KMS-11 (cell line): Measurements from ENCODE around the gene KIAA0319L.

Experiments used
- H2AFZ ChIP-seq: fragments of 200-600 bp; sonication (generic); 2 replicates; pipeline ENCODE4 v1.6.1; 2016; ENCODE audit warnings: antibody characterized with exemption, mixed run types, low read depth
- H3K27ac ChIP-seq: fragments of 200-600 bp; sonication (generic); 2 replicates; pipeline ENCODE4 v1.6.1; 2016; ENCODE audit warnings: mild to moderate bottlenecking, mixed run types
- H3K27me3 ChIP-seq: fragments of 200-600 bp; sonication (generic); 2 replicates; pipeline ENCODE4 v1.6.1; 2017; ENCODE audit warnings: mild to moderate bottlenecking, low read depth, mixed run types, moderate library complexity; ENCODE audit not compliant: insufficient read depth
- H3K36me3 ChIP-seq: fragments of 200-600 bp; sonication (generic); 2 replicates; pipeline ENCODE4 v1.6.1; 2017; ENCODE audit warnings: mild to moderate bottlenecking, mixed run types; ENCODE audit not compliant: insufficient read depth
- H3K4me1 ChIP-seq: fragments of 200-600 bp; sonication (generic); 2 replicates; pipeline ENCODE4 v1.6.1; 2016; ENCODE audit warnings: mild to moderate bottlenecking, low read depth, mixed run types; ENCODE audit not compliant: poor library complexity, severe bottlenecking
- H3K4me2 ChIP-seq: fragments of 200-600 bp; sonication (generic); 2 replicates; pipeline ENCODE4 v1.7.0; 2016; ENCODE audit warnings: mild to moderate bottlenecking, mixed run types
- H3K4me3 ChIP-seq: fragments of 200-600 bp; sonication (generic); IDR thresholded peaks from 2 replicates; pipeline ENCODE4 v1.6.1; 2017; ENCODE audit warnings: low read depth, low read length, mixed read lengths; ENCODE audit not compliant: insufficient read depth
- H3K79me2 ChIP-seq: fragments of 200-600 bp; sonication (generic); 2 replicates; pipeline ENCODE4 v1.6.1; 2016; ENCODE audit warnings: low read depth, mixed run types; ENCODE audit not compliant: insufficient read depth
- H3K9ac ChIP-seq: fragments of 200-600 bp; sonication (generic); 2 replicates; pipeline ENCODE4 v1.6.1; 2016; ENCODE audit warnings: mild to moderate bottlenecking, mixed run types
- H4K20me1 ChIP-seq: fragments of 200-600 bp; sonication (generic); 2 replicates; pipeline ENCODE4 v1.6.1; 2016; ENCODE audit warnings: mild to moderate bottlenecking, mixed run types; ENCODE audit not compliant: insufficient read depth
- TF ChIP-seq, protein P1 (sequence below): fragments of 200-600 bp; sonication (generic); conservative IDR thresholded peaks from 2 replicates; pipeline ENCODE4 v1.6.1; 2017; ENCODE audit warnings: low read depth, mild to moderate bottlenecking, antibody characterized with exemption, low read length, moderate library complexity, mixed read lengths

KIAA0319L gene

DNA sequence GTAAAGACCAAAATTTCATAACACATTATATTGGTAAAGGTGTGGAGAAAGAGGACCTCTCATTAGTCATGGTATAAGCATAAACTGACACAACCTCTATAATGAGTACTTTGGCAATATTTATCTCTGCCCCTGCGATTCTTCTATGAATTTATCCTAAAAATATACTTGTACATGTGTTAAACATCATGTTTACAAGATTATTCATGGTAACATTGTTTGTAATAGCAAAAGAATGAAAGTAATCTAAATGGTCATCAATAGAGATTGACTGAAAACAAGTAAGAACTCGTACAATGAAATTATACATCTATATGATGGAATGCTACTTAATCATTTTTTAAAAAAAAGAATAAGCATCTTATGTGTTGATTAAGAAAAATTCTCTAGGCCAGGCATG is 96.4 kb downstream of the KIAA0319L start:
- Histone ChIP-seq H3K4me1 (peaks cover 28% of the 10 kb centered on the region), H3K36me3 (no peaks in the 10 kb centered on the region)
- TF ChIP-seq, protein P1, sequence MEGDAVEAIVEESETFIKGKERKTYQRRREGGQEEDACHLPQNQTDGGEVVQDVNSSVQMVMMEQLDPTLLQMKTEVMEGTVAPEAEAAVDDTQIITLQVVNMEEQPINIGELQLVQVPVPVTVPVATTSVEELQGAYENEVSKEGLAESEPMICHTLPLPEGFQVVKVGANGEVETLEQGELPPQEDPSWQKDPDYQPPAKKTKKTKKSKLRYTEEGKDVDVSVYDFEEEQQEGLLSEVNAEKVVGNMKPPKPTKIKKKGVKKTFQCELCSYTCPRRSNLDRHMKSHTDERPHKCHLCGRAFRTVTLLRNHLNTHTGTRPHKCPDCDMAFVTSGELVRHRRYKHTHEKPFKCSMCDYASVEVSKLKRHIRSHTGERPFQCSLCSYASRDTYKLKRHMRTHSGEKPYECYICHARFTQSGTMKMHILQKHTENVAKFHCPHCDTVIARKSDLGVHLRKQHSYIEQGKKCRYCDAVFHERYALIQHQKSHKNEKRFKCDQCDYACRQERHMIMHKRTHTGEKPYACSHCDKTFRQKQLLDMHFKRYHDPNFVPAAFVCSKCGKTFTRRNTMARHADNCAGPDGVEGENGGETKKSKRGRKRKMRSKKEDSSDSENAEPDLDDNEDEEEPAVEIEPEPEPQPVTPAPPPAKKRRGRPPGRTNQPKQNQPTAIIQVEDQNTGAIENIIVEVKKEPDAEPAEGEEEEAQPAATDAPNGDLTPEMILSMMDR, result no peak

DNA sequence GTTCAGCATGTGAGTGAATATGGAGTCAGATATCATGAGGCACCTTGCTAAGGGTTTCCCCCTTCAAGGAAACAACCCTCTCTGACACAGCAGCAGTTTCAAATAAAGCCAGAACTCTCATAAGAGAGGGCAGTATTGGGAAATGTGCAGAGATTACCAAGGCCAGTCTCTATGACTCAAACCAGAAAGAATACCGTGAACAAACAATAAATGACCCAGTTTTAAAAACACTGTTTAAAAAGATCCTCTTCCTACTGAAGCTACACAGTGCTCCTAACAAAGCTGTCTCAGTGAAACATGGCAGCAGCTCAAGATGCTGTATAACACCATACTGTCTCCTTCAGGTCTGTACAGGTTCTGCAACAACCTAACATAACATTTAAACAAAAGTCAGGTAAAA is 102.6 kb downstream of the KIAA0319L start:
- H3K4me2 ChIP-seq, result no peak overlapping the region
- no peaks in the 10 kb centered on the region for H3K27me3 ChIP-seq
- no peak overlapping the region for H3K9ac ChIP-seq
- peaks cover 5% of the 10 kb centered on the region for H3K4me1 ChIP-seq
- H4K20me1 ChIP-seq, result no peaks in the 10 kb centered on the region
- TF ChIP-seq, protein P1, result no peak
- H3K4me3 ChIP-seq, result no peak overlapping the region
- no peaks in the 10 kb centered on the region for H3K79me2 ChIP-seq
- H3K27ac ChIP-seq, result no peak overlapping the region
- no peaks in the 10 kb centered on the region for H3K36me3 ChIP-seq
- no peak overlapping the region for H2AFZ ChIP-seq

More for the DNA sequence above, 96.4 kb downstream of the KIAA0319L start:
- no peaks in the 10 kb centered on the region for H3K79me2 ChIP-seq
- H3K4me3 ChIP-seq, result no peak overlapping the region
- no peak overlapping the region for H3K27ac ChIP-seq
- no peaks in the 10 kb centered on the region for H4K20me1 ChIP-seq
- H3K27me3 ChIP-seq, result no peaks in the 10 kb centered on the region
- H3K9ac ChIP-seq, result no peak overlapping the region
- no peak overlapping the region for H2AFZ ChIP-seq
- H3K4me2 ChIP-seq, result no peak overlapping the region

DNA sequence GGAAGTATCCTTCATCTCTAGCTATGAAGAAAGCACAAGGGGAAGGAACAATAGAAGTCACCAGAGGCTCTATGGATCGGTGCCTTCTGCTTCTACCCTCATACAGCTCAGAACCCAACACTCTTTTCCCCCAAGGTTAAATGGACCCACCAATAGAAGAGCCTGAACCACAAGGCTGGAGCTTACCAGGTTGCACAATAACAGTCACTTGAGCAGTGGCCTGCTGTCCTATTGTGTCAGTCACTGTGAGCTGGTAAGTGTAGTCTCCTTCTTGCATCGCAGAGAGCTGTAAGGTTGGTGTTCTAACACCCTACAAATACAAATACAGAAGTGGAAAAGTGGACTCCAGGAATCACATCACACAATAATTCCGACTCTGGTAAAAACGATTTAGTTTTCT is 103.0 kb downstream of the KIAA0319L start:
- Histone ChIP-seq H3K27me3 (no peaks in the 10 kb centered on the region), H3K79me2 (no peaks in the 10 kb centered on the region), H3K36me3 (no peaks in the 10 kb centered on the region), H3K4me1 (peaks cover 5% of the 10 kb centered on the region), H4K20me1 (no peaks in the 10 kb centered on the region), H3K4me3 (no peak overlapping the region), H3K27ac (no peak overlapping the region), H2AFZ (no peak overlapping the region), H3K4me2 (no peak overlapping the region), H3K9ac (no peak overlapping the region)
- TF ChIP-seq, protein P1, result no peak

DNA sequence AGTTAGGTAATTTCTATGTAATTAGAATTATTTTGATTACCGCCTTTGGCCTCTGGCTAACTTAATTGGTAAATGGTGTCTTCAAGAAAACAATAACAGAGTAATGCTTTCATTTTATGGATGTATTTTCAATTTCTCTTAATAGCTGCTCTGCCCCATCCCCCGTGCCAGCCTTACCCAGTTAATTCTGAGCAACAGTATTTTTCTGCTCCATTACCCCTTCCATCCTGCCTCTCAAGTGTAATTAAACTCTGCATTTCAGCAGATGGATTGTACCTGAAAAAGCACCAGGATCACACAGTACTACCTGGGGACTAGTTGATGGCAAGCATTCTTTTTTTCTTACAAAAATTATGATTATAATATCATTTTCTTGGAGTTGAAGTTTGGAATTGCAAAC is 104.2 kb downstream of the KIAA0319L start:
- Histone ChIP-seq H3K4me1 (peaks cover 5% of the 10 kb centered on the region), H3K4me2 (no peak overlapping the region), H3K79me2 (no peaks in the 10 kb centered on the region), H3K27me3 (no peaks in the 10 kb centered on the region), H3K4me3 (no peak overlapping the region), H3K36me3 (no peaks in the 10 kb centered on the region), H4K20me1 (no peaks in the 10 kb centered on the region), H2AFZ (no peak overlapping the region), H3K9ac (no peak overlapping the region), H3K27ac (no peak overlapping the region)
- TF ChIP-seq, protein P1, result no peak
